Keratinocyte (primary cell): Measurements from ENCODE around the gene ASB6. TPM values are rescaled to one million over a fixed set of nuclear protein-coding genes. Genes with fewer than 3 reads are reported as not detected.

Source experiments
- DNase-seq: peaks from one replicate; pipeline ENCODE4 v3.0.0-alpha.2; 2011; ENCODE audit warnings: low read depth, missing footprints, low spot score
- FAIRE-seq: peaks from 2 replicates; lab custom pipeline; 2011; peaks lifted over from hg19 to GRCh38; lab: Jason Lieb, UNC
- H2AFZ ChIP-seq: 2 replicates; pipeline ENCODE4 v1.6.0; 2012; ENCODE audit warnings: low read length, control low read depth, inconsistent platforms; ENCODE audit not compliant: control insufficient read depth
- H3K27ac ChIP-seq: 2 replicates; pipeline ENCODE4 v1.5.1; 2011; ENCODE audit warnings: low read length; ENCODE audit not compliant: control insufficient read depth, insufficient read depth
- H3K27me3 ChIP-seq: 3 replicates; pipeline ENCODE4 v1.6.0; 2011; ENCODE audit warnings: low read length; ENCODE audit not compliant: control insufficient read depth, insufficient read depth; ENCODE audit errors: extremely low read depth
- H3K36me3 ChIP-seq, 2 experiments: 2 replicates in 1 of 2; 3 replicates in 1 of 2; pipeline ENCODE4 v1.5.1; 2011; ENCODE audit warnings: low read length in 2 of 2, mild to moderate bottlenecking in 1 of 2; ENCODE audit not compliant: control insufficient read depth in 2 of 2, insufficient read depth in 2 of 2; ENCODE audit errors: extremely low read depth in 1 of 2
- H3K4me1 ChIP-seq: 3 replicates; pipeline ENCODE4 v1.5.1; 2011; ENCODE audit warnings: low read length; ENCODE audit not compliant: control insufficient read depth, insufficient read depth; ENCODE audit errors: extremely low read depth
- H3K4me2 ChIP-seq: 3 replicates; pipeline ENCODE4 v1.6.0; 2011; ENCODE audit warnings: low read depth, low read length; ENCODE audit not compliant: control insufficient read depth, insufficient read depth; ENCODE audit errors: extremely low read depth
- H3K4me3 ChIP-seq, 3 experiments: fragments of 200-600 bp in 1 of 3; sonication (generic) in 1 of 3; 2 replicates in 2 of 3; 3 replicates in 1 of 3; pipeline ENCODE4 v1.5.1; 2011 to 2016; ENCODE audit warnings: low read length in 3 of 3, mild to moderate bottlenecking in 3 of 3, control low read depth in 2 of 3, inconsistent platforms in 1 of 3, low read depth in 1 of 3, mixed read lengths in 1 of 3, mixed run types in 1 of 3, moderate library complexity in 1 of 3; ENCODE audit not compliant: control insufficient read depth in 2 of 3, insufficient read depth in 2 of 3; ENCODE audit errors: extremely low read depth in 1 of 3
- H3K79me2 ChIP-seq: 2 replicates; pipeline ENCODE4 v1.6.0; 2012; ENCODE audit warnings: low read length; ENCODE audit not compliant: control insufficient read depth, insufficient read depth
- H3K9ac ChIP-seq: 3 replicates; pipeline ENCODE4 v1.6.0; 2011; ENCODE audit warnings: low read length; ENCODE audit not compliant: control insufficient read depth, insufficient read depth; ENCODE audit errors: extremely low read depth
- H3K9me1 ChIP-seq: 3 replicates; pipeline ENCODE4 v1.6.0; 2011; ENCODE audit warnings: low read length; ENCODE audit not compliant: control insufficient read depth, insufficient read depth; ENCODE audit errors: extremely low read depth
- H3K9me3 ChIP-seq: 2 replicates; pipeline ENCODE4 v1.5.1; 2012; ENCODE audit warnings: low read depth, low read length; ENCODE audit not compliant: control insufficient read depth
- H4K20me1 ChIP-seq: 3 replicates; pipeline ENCODE4 v1.6.0; 2011; ENCODE audit warnings: low read length; ENCODE audit not compliant: control insufficient read depth, insufficient read depth; ENCODE audit errors: extremely low read depth
- EZH2 ChIP-seq: IDR thresholded peaks from one replicate; pipeline ENCODE4 v1.6.1; 2012; ENCODE audit warnings: inconsistent platforms, mild to moderate bottlenecking, low read length, moderate library complexity
- dilution Hi-C: fragments of 300-500 bp; cut with MboI; formaldehyde crosslinking; loops from one replicate; pipeline ENCODE4 v1.7.0; 2020; ENCODE audit warnings: low sequenced_read_pairs; ENCODE audit not compliant: extremely low pct_ligation_motif_present
- polyA plus RNA-seq, 5 experiments: library from polyadenylated mRNA; depleted of rRNA in 3 of 5; stranded (reverse) in 3 of 5; stranded (forward) in 1 of 5; unstranded in 1 of 5; fragments of >200 nt; gene quantifications; 1 replicate in 1 of 5; 2 replicates in 3 of 5; 3 replicates in 1 of 5; pipeline versions ENCODE4 v1.2.1 to v1.2.3, GENCODE V29; 2011 to 2012; ENCODE audit warnings: missing spikeins in 2 of 5, low read depth in 1 of 5, low replicate concordance in 1 of 5
- TF ChIP-seq, protein P1 (sequence below), 3 experiments: IDR thresholded peaks in 1 of 3; conservative IDR thresholded peaks in 1 of 3; optimal IDR thresholded peaks in 1 of 3; 2 replicates in 2 of 3; 3 replicates in 1 of 3; pipeline versions ENCODE3 to v1.5.1; 2011; ENCODE audit warnings: low read length in 3 of 3, mild to moderate bottlenecking in 3 of 3, moderate library complexity in 2 of 3, control low read depth in 1 of 3, inconsistent platforms in 1 of 3; ENCODE audit not compliant: insufficient read depth in 2 of 3; ENCODE audit errors: extremely low read depth in 1 of 3

The ASB6 gene
- polyA plus RNA-seq, 1 donor (not counting 4 experiments of a cell fraction or from before 2014, with no cell fraction given) = 16.3 TPM

DNA sequence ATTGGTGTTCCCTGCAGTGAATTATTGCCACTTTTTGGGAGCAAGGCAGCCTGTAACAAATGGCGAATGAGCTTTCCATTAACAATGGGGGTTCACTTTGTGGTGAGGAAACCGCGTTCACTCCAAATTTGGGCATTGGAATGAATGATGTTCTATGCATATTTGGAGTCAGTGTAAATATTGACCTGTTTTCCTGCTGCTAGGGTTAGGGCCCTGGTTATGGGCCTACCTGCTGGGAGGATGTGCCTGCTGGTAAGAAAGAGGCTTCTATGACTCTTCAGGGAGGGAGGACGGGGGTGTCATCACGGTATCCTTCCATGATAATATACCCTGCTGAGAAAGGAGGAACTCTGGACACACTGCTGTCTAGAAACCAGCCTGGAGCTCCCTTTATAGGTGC lies 50.0 kb downstream of the ASB6 start:
- FAIRE-seq = no peak
- H3K27ac ChIP-seq = no peak overlapping the region
- TF ChIP-seq, protein P1, sequence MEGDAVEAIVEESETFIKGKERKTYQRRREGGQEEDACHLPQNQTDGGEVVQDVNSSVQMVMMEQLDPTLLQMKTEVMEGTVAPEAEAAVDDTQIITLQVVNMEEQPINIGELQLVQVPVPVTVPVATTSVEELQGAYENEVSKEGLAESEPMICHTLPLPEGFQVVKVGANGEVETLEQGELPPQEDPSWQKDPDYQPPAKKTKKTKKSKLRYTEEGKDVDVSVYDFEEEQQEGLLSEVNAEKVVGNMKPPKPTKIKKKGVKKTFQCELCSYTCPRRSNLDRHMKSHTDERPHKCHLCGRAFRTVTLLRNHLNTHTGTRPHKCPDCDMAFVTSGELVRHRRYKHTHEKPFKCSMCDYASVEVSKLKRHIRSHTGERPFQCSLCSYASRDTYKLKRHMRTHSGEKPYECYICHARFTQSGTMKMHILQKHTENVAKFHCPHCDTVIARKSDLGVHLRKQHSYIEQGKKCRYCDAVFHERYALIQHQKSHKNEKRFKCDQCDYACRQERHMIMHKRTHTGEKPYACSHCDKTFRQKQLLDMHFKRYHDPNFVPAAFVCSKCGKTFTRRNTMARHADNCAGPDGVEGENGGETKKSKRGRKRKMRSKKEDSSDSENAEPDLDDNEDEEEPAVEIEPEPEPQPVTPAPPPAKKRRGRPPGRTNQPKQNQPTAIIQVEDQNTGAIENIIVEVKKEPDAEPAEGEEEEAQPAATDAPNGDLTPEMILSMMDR (optimal IDR thresholded peaks at IDR 0.05 in 1 of 3, IDR thresholded peaks at IDR 0.05 in 1 of 3, conservative IDR thresholded peaks at IDR 0.05 in 1 of 3; ENCODE audit: extremely low read depth in 1 of 3, insufficient read depth in 2 of 3, low read length in 3 of 3) = no peak
- TF ChIP-seq EZH2 = no peak

DNA sequence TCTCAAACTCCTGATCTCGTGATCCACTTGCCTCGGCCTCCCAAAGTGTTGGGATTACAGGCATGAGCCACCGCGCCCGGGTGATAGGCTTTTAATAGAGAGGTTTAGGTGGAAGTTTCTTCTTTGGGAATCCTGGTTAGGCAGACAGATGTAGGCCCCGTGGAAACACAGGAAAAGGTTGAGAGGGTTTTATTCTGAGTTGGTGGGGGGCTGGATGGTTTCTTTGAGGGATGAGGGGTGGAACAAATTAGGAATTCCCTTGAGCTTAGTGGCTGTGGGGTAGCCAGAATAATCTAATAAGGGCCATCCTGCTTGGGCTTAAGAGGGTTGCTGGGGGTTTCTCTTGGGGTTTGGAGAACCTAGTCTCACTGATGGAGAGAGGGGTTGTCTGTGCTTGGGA lies 51.5 kb downstream of the ASB6 start:
- DNase-seq (no peak), FAIRE-seq (no peak)
- H4K20me1 ChIP-seq = no peaks in the 10 kb centered on the region
- H3K4me2 ChIP-seq = no peak overlapping the region
- H2AFZ ChIP-seq = no peak overlapping the region
- H3K36me3 ChIP-seq = no peaks in the 10 kb centered on the region
- no peaks in the 10 kb centered on the region for H3K9me3 ChIP-seq
- H3K79me2 ChIP-seq = no peaks in the 10 kb centered on the region
- no peaks in the 10 kb centered on the region for H3K27me3 ChIP-seq
- TF ChIP-seq EZH2 = no peak
- TF ChIP-seq, protein P1 (optimal IDR thresholded peaks at IDR 0.05 in 1 of 3, IDR thresholded peaks at IDR 0.05 in 1 of 3, conservative IDR thresholded peaks at IDR 0.05 in 1 of 3; ENCODE audit: extremely low read depth in 1 of 3, insufficient read depth in 2 of 3, low read length in 3 of 3) = no peak
- no peak overlapping the region for H3K9ac ChIP-seq
- H3K27ac ChIP-seq = no peak overlapping the region
- no peak overlapping the region for H3K4me3 ChIP-seq
- no peaks in the 10 kb centered on the region for H3K4me1 ChIP-seq
- dilution Hi-C loops = no loop called here
- no peaks in the 10 kb centered on the region for H3K9me1 ChIP-seq

More for the DNA sequence above, 50.0 kb downstream of the ASB6 start:
- Histone ChIP-seq H2AFZ (no peak overlapping the region), H3K4me1 (no peaks in the 10 kb centered on the region), H3K9me3 (no peaks in the 10 kb centered on the region), H3K79me2 (no peaks in the 10 kb centered on the region), H4K20me1 (no peaks in the 10 kb centered on the region), H3K4me3 (no peak overlapping the region), H3K9ac (no peak overlapping the region), H3K36me3 (no peaks in the 10 kb centered on the region), H3K27me3 (no peaks in the 10 kb centered on the region), H3K9me1 (no peaks in the 10 kb centered on the region), H3K4me2 (no peak overlapping the region)
- dilution Hi-C loops = no loop called here
- DNase-seq = no peak
